ENCODE results near the gene SPEN. TPM values are rescaled to one million over a fixed set of nuclear protein-coding genes. Genes with fewer than 3 reads are reported as not detected.
"Not testable (repeated sequence)": the region's sequence is repeated elsewhere in the genome, so short reads cannot be mapped to it uniquely, and the experiment has no call there.

SPEN gene
- polyA plus RNA-seq, 1 donor (not counting 4 experiments of a cell fraction or from before 2014, with no cell fraction given), result 8.9 TPM

GRCh38 chr1:15838721-15839120, 8.8 kb upstream of the SPEN start:
- Histone ChIP-seq H3K9me1 (ENCODE audit: control insufficient read depth, extremely low read depth, insufficient read depth, low read length) (no peaks in the 10 kb centered on the region), H3K9me3 (ENCODE audit: control insufficient read depth, low read depth, low read length) (no peaks in the 10 kb centered on the region), H3K4me1 (ENCODE audit: control insufficient read depth, extremely low read depth, insufficient read depth, low read length) (peaks cover 5% of the 10 kb centered on the region), H2AFZ (ENCODE audit: control insufficient read depth, low read length) (no peak overlapping the region), H3K27me3 (ENCODE audit: control insufficient read depth, extremely low read depth, insufficient read depth, low read length) (no peaks in the 10 kb centered on the region), H3K9ac (ENCODE audit: control insufficient read depth, extremely low read depth, insufficient read depth, low read length) (no peak overlapping the region), H4K20me1 (ENCODE audit: control insufficient read depth, extremely low read depth, insufficient read depth, low read length) (no peaks in the 10 kb centered on the region), H3K4me2 (ENCODE audit: control insufficient read depth, extremely low read depth, insufficient read depth, low read depth, low read length) (no peak overlapping the region), H3K27ac (ENCODE audit: control insufficient read depth, insufficient read depth, low read length) (no peak overlapping the region), H3K36me3 (ENCODE audit: control insufficient read depth in 2 of 2, extremely low read depth in 1 of 2, insufficient read depth in 2 of 2, low read length in 2 of 2) (no peaks in the 10 kb centered on the region), H3K4me3 (ENCODE audit: control insufficient read depth in 2 of 3, extremely low read depth in 1 of 3, insufficient read depth in 2 of 3, low read depth in 1 of 3, low read length in 3 of 3) (no peak overlapping the region), H3K79me2 (ENCODE audit: control insufficient read depth, insufficient read depth, low read length) (no peaks in the 10 kb centered on the region)
- TF ChIP-seq, protein P1, sequence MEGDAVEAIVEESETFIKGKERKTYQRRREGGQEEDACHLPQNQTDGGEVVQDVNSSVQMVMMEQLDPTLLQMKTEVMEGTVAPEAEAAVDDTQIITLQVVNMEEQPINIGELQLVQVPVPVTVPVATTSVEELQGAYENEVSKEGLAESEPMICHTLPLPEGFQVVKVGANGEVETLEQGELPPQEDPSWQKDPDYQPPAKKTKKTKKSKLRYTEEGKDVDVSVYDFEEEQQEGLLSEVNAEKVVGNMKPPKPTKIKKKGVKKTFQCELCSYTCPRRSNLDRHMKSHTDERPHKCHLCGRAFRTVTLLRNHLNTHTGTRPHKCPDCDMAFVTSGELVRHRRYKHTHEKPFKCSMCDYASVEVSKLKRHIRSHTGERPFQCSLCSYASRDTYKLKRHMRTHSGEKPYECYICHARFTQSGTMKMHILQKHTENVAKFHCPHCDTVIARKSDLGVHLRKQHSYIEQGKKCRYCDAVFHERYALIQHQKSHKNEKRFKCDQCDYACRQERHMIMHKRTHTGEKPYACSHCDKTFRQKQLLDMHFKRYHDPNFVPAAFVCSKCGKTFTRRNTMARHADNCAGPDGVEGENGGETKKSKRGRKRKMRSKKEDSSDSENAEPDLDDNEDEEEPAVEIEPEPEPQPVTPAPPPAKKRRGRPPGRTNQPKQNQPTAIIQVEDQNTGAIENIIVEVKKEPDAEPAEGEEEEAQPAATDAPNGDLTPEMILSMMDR (optimal IDR thresholded peaks at IDR 0.05 in 1 of 3, IDR thresholded peaks at IDR 0.05 in 1 of 3, conservative IDR thresholded peaks at IDR 0.05 in 1 of 3; ENCODE audit: extremely low read depth in 1 of 3, insufficient read depth in 2 of 3, low read length in 3 of 3), result no peak
- TF ChIP-seq EZH2 (IDR thresholded peaks at IDR 0.05; ENCODE audit: low read length), result no peak
- DNase-seq (ENCODE audit: low read depth, low spot score), result no peak
- FAIRE-seq, result no peak
- dilution Hi-C loops (cut with MboI; ENCODE audit: extremely low pct_ligation_motif_present, low sequenced_read_pairs), result no loop called here

DNA sequence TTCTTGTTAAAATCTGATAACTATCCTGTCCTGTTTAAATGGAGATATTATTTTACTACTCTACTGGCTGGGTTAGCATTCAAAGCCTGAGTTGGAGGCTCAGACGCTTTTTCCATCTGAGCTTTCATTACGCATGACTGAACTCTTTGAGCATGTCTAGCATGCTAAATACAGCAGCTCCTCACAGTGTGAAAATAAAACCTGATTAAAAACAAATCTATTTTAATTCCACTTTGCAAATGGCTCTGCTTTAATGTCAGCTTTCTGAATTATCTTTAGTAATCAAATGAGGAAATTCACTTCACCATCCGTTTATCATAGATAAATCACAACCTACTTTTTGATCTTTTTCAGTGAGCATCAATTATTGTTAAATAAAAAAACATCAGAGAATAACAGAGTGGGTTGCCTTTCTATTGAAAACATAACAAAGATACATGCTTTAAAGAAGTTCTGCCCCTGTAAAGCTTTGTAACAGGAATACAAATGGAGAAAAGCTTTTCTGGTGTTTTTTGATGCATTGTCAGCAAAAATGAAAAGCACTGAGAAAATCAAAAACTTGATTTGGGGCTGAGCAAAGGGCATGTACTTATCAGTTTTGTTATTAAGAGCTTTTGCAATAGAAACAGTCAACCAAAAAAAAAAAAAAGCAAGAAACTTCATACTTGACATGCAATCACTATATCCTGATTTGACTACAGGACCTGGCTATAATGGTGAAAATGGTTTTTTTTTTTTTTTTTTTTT, 3.5 kb upstream of the SPEN start:
- Histone ChIP-seq H3K4me3 (ENCODE audit: control insufficient read depth in 2 of 3, extremely low read depth in 1 of 3, insufficient read depth in 2 of 3, low read depth in 1 of 3, low read length in 3 of 3) (no peak overlapping the region), H3K4me1 (ENCODE audit: control insufficient read depth, extremely low read depth, insufficient read depth, low read length) (peaks cover 4% of the 10 kb centered on the region), H3K9me3 (ENCODE audit: control insufficient read depth, low read depth, low read length) (no peaks in the 10 kb centered on the region), H3K79me2 (ENCODE audit: control insufficient read depth, insufficient read depth, low read length) (peaks cover 18% of the 10 kb centered on the region), H4K20me1 (ENCODE audit: control insufficient read depth, extremely low read depth, insufficient read depth, low read length) (no peaks in the 10 kb centered on the region), H3K4me2 (ENCODE audit: control insufficient read depth, extremely low read depth, insufficient read depth, low read depth, low read length) (no peak overlapping the region), H3K27me3 (ENCODE audit: control insufficient read depth, extremely low read depth, insufficient read depth, low read length) (no peaks in the 10 kb centered on the region), H3K27ac (ENCODE audit: control insufficient read depth, insufficient read depth, low read length) (no peak overlapping the region), H3K9me1 (ENCODE audit: control insufficient read depth, extremely low read depth, insufficient read depth, low read length) (no peaks in the 10 kb centered on the region), H2AFZ (ENCODE audit: control insufficient read depth, low read length) (no peak overlapping the region), H3K36me3 (ENCODE audit: control insufficient read depth in 2 of 2, extremely low read depth in 1 of 2, insufficient read depth in 2 of 2, low read length in 2 of 2) (no peaks in the 10 kb centered on the region), H3K9ac (ENCODE audit: control insufficient read depth, extremely low read depth, insufficient read depth, low read length) (no peak overlapping the region)
- FAIRE-seq (no peak), DNase-seq (ENCODE audit: low read depth, low spot score) (no peak)
- dilution Hi-C loops (cut with MboI; ENCODE audit: extremely low pct_ligation_motif_present, low sequenced_read_pairs), result no loop called here
- TF ChIP-seq, protein P1 (optimal IDR thresholded peaks at IDR 0.05 in 1 of 3, IDR thresholded peaks at IDR 0.05 in 1 of 3, conservative IDR thresholded peaks at IDR 0.05 in 1 of 3; ENCODE audit: extremely low read depth in 1 of 3, insufficient read depth in 2 of 3, low read length in 3 of 3), result no peak
- TF ChIP-seq EZH2 (IDR thresholded peaks at IDR 0.05; ENCODE audit: low read length), result no peak

DNA sequence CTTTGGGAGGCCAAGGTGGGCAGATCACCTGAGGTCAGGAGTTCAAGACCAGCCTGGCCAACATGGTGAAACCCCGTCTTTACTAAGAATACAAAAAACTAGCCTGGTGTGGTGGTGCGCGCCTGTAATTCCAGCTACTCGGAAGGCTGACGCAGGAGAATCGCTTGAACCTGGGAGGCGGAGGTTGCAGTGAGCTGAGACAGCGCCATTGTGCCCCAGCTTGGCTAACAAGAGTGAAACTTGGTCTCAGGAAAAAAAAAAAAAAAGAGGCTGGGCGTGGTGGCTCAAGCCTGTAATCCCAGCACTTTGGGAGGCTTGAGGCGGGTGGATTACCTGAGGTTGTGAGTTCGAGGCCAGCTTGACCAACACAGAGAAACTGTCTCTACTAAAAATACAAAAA, 1.5 kb upstream of the SPEN start:
- dilution Hi-C loops (cut with MboI; ENCODE audit: extremely low pct_ligation_motif_present, low sequenced_read_pairs); FAIRE-seq; H4K20me1 ChIP-seq (ENCODE audit: control insufficient read depth, extremely low read depth, insufficient read depth, low read length); H3K9ac ChIP-seq (ENCODE audit: control insufficient read depth, extremely low read depth, insufficient read depth, low read length); H3K36me3 ChIP-seq (ENCODE audit: control insufficient read depth in 2 of 2, extremely low read depth in 1 of 2, insufficient read depth in 2 of 2, low read length in 2 of 2); H3K4me2 ChIP-seq (ENCODE audit: control insufficient read depth, extremely low read depth, insufficient read depth, low read depth, low read length); H3K27ac ChIP-seq (ENCODE audit: control insufficient read depth, insufficient read depth, low read length); H3K4me3 ChIP-seq (ENCODE audit: control insufficient read depth in 2 of 3, extremely low read depth in 1 of 3, insufficient read depth in 2 of 3, low read depth in 1 of 3, low read length in 3 of 3); H3K9me1 ChIP-seq (ENCODE audit: control insufficient read depth, extremely low read depth, insufficient read depth, low read length); H3K27me3 ChIP-seq (ENCODE audit: control insufficient read depth, extremely low read depth, insufficient read depth, low read length); DNase-seq (ENCODE audit: low read depth, low spot score); H3K9me3 ChIP-seq (ENCODE audit: control insufficient read depth, low read depth, low read length); H2AFZ ChIP-seq (ENCODE audit: control insufficient read depth, low read length): not testable (repeated sequence)
- Histone ChIP-seq H3K4me1 (ENCODE audit: control insufficient read depth, extremely low read depth, insufficient read depth, low read length) (peaks cover 12% of the 10 kb centered on the region), H3K79me2 (ENCODE audit: control insufficient read depth, insufficient read depth, low read length) (peaks cover 38% of the 10 kb centered on the region)

All from keratinocyte (primary cell).